GM23248 (cell line): ENCODE results near the gene AAMP. TPM values are rescaled to one million over a fixed set of nuclear protein-coding genes. Genes with fewer than 3 reads are reported as not detected.

Source experiments
- DNase-seq: peaks from one replicate; pipeline ENCODE4 v3.0.0-alpha.2; 2015
- H2AFZ ChIP-seq: fragments of 200-600 bp; sonication (generic); 2 replicates; pipeline ENCODE4 v1.6.1; 2016; ENCODE audit warnings: antibody characterized with exemption
- H3F3A ChIP-seq: fragments of 200-600 bp; sonication (generic); 2 replicates; pipeline ENCODE4 v1.6.1; 2016; ENCODE audit warnings: mild to moderate bottlenecking, antibody characterized with exemption, mixed run types; ENCODE audit not compliant: insufficient read depth
- H3K27ac ChIP-seq: fragments of 200-600 bp; sonication (generic); 2 replicates; pipeline ENCODE4 v1.5.1; 2016; ENCODE audit warnings: mild to moderate bottlenecking
- H3K27me3 ChIP-seq: fragments of 200-600 bp; sonication (generic); replicated peaks from 2 replicates; pipeline ENCODE4 v1.6.1; 2016; ENCODE audit warnings: mild to moderate bottlenecking; ENCODE audit not compliant: insufficient read depth
- H3K36me3 ChIP-seq: fragments of 200-600 bp; sonication (generic); 2 replicates; pipeline ENCODE4 v1.6.1; 2016; ENCODE audit warnings: low read depth, mild to moderate bottlenecking
- H3K4me1 ChIP-seq: fragments of 200-600 bp; sonication (generic); 2 replicates; pipeline ENCODE4 v1.6.1; 2016; ENCODE audit warnings: mild to moderate bottlenecking; ENCODE audit not compliant: insufficient read depth
- H3K4me2 ChIP-seq: fragments of 200-600 bp; sonication (generic); one replicate; pipeline ENCODE4 v1.6.1; 2016; ENCODE audit warnings: mild to moderate bottlenecking; ENCODE audit not compliant: unreplicated experiment
- H3K4me3 ChIP-seq: fragments of 200-600 bp; sonication (generic); 2 replicates; pipeline ENCODE4 v1.5.1; 2016; ENCODE audit warnings: mild to moderate bottlenecking
- H3K79me2 ChIP-seq: fragments of 200-600 bp; sonication (generic); 2 replicates; pipeline ENCODE4 v1.6.1; 2016; ENCODE audit warnings: mild to moderate bottlenecking; ENCODE audit not compliant: insufficient read depth
- H3K9ac ChIP-seq: fragments of 200-600 bp; sonication (generic); 2 replicates; pipeline ENCODE4 v1.6.1; 2016; ENCODE audit warnings: mild to moderate bottlenecking
- H3K9me2 ChIP-seq: fragments of 200-600 bp; sonication (generic); 2 replicates; pipeline ENCODE4 v1.6.1; 2016; ENCODE audit warnings: mixed run types, mild to moderate bottlenecking, moderate library complexity; ENCODE audit not compliant: insufficient read depth
- H3K9me3 ChIP-seq: fragments of 200-600 bp; sonication (generic); one replicate; pipeline ENCODE4 v1.6.1; 2017; ENCODE audit warnings: low read depth
- H4K20me1 ChIP-seq: fragments of 200-600 bp; sonication (generic); 2 replicates; pipeline ENCODE4 v1.6.0; 2016; ENCODE audit not compliant: insufficient read depth
- EZH2 ChIP-seq: fragments of 200-600 bp; sonication (generic); IDR thresholded peaks from 2 replicates; pipeline ENCODE4 v1.6.1; 2018; ENCODE audit warnings: antibody characterized with exemption, mild to moderate bottlenecking; ENCODE audit not compliant: insufficient read depth, poor library complexity, severe bottlenecking
- EZH2phosphoT487 ChIP-seq: fragments of 200-600 bp; sonication (generic); IDR thresholded peaks from 2 replicates; pipeline ENCODE4 v1.6.1; 2018; ENCODE audit warnings: antibody characterized with exemption, moderate library complexity, mild to moderate bottlenecking, low read depth; ENCODE audit not compliant: insufficient read depth
- WGBS, 2 experiments: methylation state at CpG; one replicate each; pipeline ENCODE4 v1.1.6; 2015 to 2017; ENCODE audit warnings: low lambda C conversion rate in 2 of 2, low coverage in 1 of 2; ENCODE audit errors: missing lambda C conversion rate in 2 of 2; 5-methylcytosine and 5-hydroxymethylcytosine counted together
- in situ Hi-C: fragments of 300-500 bp; cut with MboI; formaldehyde crosslinking; loops from 2 replicates; pipeline ENCODE4 v1.15.0; 2020
- polyA plus RNA-seq: library from polyadenylated mRNA; unstranded; fragments of >200 nt; fragmentation: Nextera tagmentation; extraction: Ambion mirVana; gene quantifications from 2 replicates; pipeline ENCODE4 v1.2.1, GENCODE V29; 2016
- total RNA-seq: library from RNA; depleted of rRNA; stranded (reverse); fragments of >200 nt; shearing (Covaris generic); gene quantifications from 2 replicates; pipeline ENCODE4 v1.2.3, GENCODE V29; 2014

AAMP gene
- total and polyA plus RNA-seq, 2 experiments from 2014 or later = 114 to 117 TPM

- Histone ChIP-seq H3K9me3 (no peaks in the 10 kb centered on the region), H3K4me2 (no peak overlapping the region), H3K9ac (no peak overlapping the region), H3K4me1 (peaks cover 68% of the 10 kb centered on the region), H3K27me3 (no peaks in the 10 kb centered on the region), H3K4me3 (no peak overlapping the region), H3K9me2 (no peaks in the 10 kb centered on the region), H3K79me2 (peaks cover 100% of the 10 kb centered on the region), H3K27ac (no peak overlapping the region), H2AFZ (no peak overlapping the region), H3K36me3 (peaks cover 39% of the 10 kb centered on the region), H4K20me1 (peaks cover 56% of the 10 kb centered on the region), H3F3A (peaks cover 66% of the 10 kb centered on the region)
- in situ Hi-C loops = no loop called here
- DNase-seq = peak; percentile 32
- TF ChIP-seq EZH2phosphoT487 = no peak
- TF ChIP-seq EZH2 = no peak
- 78 to 80% methylated on average over 5 of the region's 5 CpGs for WGBS, 2 experiments
Observed at GRCh38 chr2:218223046-218223445, 46.9 kb downstream of the AAMP start.

GRCh38 chr2:218221000-218221399, 48.9 kb downstream of the AAMP start:
- in situ Hi-C loops = no loop called here
- H2AFZ ChIP-seq = no peak overlapping the region
- H3F3A ChIP-seq = peaks cover 55% of the 10 kb centered on the region
- peak overlapping the region; percentile 98; the same call in 1 of the 2 replicates for H3K9ac ChIP-seq
- no peaks in the 10 kb centered on the region for H3K27me3 ChIP-seq
- H3K27ac ChIP-seq = no peak overlapping the region
- peaks cover 56% of the 10 kb centered on the region for H4K20me1 ChIP-seq
- H3K4me1 ChIP-seq = peaks cover 63% of the 10 kb centered on the region
- peak; percentile 42 for DNase-seq
- peak overlapping the region; percentile 100 for H3K4me2 ChIP-seq
- peak overlapping the region; percentile 99 for H3K4me3 ChIP-seq
- H3K9me2 ChIP-seq = no peaks in the 10 kb centered on the region
- peaks cover 96% of the 10 kb centered on the region for H3K79me2 ChIP-seq
- TF ChIP-seq EZH2 = no peak
- TF ChIP-seq EZH2phosphoT487 = no peak
- 54 to 55% methylated on average over 5 of the region's 5 CpGs for WGBS, 2 experiments
- H3K9me3 ChIP-seq = no peaks in the 10 kb centered on the region
- peaks cover 26% of the 10 kb centered on the region for H3K36me3 ChIP-seq

GRCh38 chr2:218219934-218220333, 50.0 kb downstream of the AAMP start:
- H4K20me1 ChIP-seq = peaks cover 53% of the 10 kb centered on the region
- peaks cover 16% of the 10 kb centered on the region for H3K36me3 ChIP-seq
- H3K79me2 ChIP-seq = peaks cover 90% of the 10 kb centered on the region
- H3K4me2 ChIP-seq = peak overlapping the region; percentile 100
- H2AFZ ChIP-seq = no peak overlapping the region
- H3K27ac ChIP-seq = peak overlapping the region; percentile 88
- 73 to 77% methylated on average over 2 of the region's 2 CpGs for WGBS, 2 experiments
- H3K9me2 ChIP-seq = no peaks in the 10 kb centered on the region
- peak overlapping the region; percentile 98 for H3K9ac ChIP-seq
- H3K4me3 ChIP-seq = peak overlapping the region; percentile 99
- H3F3A ChIP-seq = peaks cover 44% of the 10 kb centered on the region
- TF ChIP-seq EZH2 (no peak), EZH2phosphoT487 (no peak)
- in situ Hi-C loops = no loop called here
- H3K9me3 ChIP-seq = no peaks in the 10 kb centered on the region
- no peaks in the 10 kb centered on the region for H3K27me3 ChIP-seq
- H3K4me1 ChIP-seq = peaks cover 63% of the 10 kb centered on the region
- DNase-seq = no peak

GRCh38 chr2:218218268-218219185, 51.4 kb downstream of the AAMP start:
- no peaks in the 10 kb centered on the region for H3K9me3 ChIP-seq
- H3K36me3 ChIP-seq = peaks cover 5% of the 10 kb centered on the region; the same call in 1 of the 2 replicates
- H3K79me2 ChIP-seq = peaks cover 76% of the 10 kb centered on the region
- no peak overlapping the region for H2AFZ ChIP-seq
- in situ Hi-C loops = no loop called here
- TF ChIP-seq EZH2 (no peak), EZH2phosphoT487 (no peak)
- H3F3A ChIP-seq = peaks cover 30% of the 10 kb centered on the region
- H3K4me1 ChIP-seq = peaks cover 49% of the 10 kb centered on the region
- H3K4me3 ChIP-seq = peak overlapping the region; percentile 99
- peak overlapping the region; percentile 88 for H3K27ac ChIP-seq
- peak; percentile 36 for DNase-seq
- H3K4me2 ChIP-seq = peak overlapping the region; percentile 100
- H3K27me3 ChIP-seq = no peaks in the 10 kb centered on the region
- 2 to 5% methylated on average over 4 of the region's 4 CpGs for WGBS, 2 experiments
- H3K9me2 ChIP-seq = no peaks in the 10 kb centered on the region
- peaks cover 44% of the 10 kb centered on the region for H4K20me1 ChIP-seq
- H3K9ac ChIP-seq = peak overlapping the region; percentile 98
